ENCODE results near the gene CMTM7. TPM values are rescaled to one million over a fixed set of nuclear protein-coding genes. Genes with fewer than 3 reads are reported as not detected.

Gene CMTM7
- total and polyA plus RNA-seq, 2 of the 13 experiments (the other 11 are each of a cell fraction or from before 2014, with no cell fraction given): 20.9 to 21.4 TPM

- TF ChIP-seq ZNF792 (CRISPR knock-in tag; IDR thresholded peaks at IDR 0.05) (no peak), STAT5B (CRISPR knock-in tag; IDR thresholded peaks at IDR 0.05) (no peak), FUBP1 (CRISPR knock-in tag; IDR thresholded peaks at IDR 0.05; ENCODE audit: borderline replicate concordance) (no peak), ZKSCAN5 (CRISPR knock-in tag; IDR thresholded peaks at IDR 0.05) (no peak), JDP2 (CRISPR knock-in tag; IDR thresholded peaks at IDR 0.05; ENCODE audit: borderline replicate concordance) (no peak), ZFYVE20 (CRISPR knock-in tag; IDR thresholded peaks at IDR 0.05; ENCODE audit: borderline replicate concordance, low read depth) (no peak), HNF4G (IDR thresholded peaks at IDR 0.05; ENCODE audit: borderline replicate concordance, low read depth, low read length) (no peak), HNF4G (CRISPR knock-in tag; IDR thresholded peaks at IDR 0.05; ENCODE audit: borderline replicate concordance, low read depth) (0 out of 2 replicates have a peak, but pooled peaks have one; percentile 11), HNRNPH1 (optimal IDR thresholded peaks at IDR 0.05; ENCODE audit: low read depth, low read length) (no peak), KAT7 (CRISPR knock-in tag; IDR thresholded peaks at IDR 0.05; ENCODE audit: borderline replicate concordance) (peak; percentile 63), SATB2 (CRISPR knock-in tag; IDR thresholded peaks at IDR 0.05) (no peak), NRL (CRISPR knock-in tag; IDR thresholded peaks at IDR 0.05; ENCODE audit: borderline replicate concordance) (no peak; the same call in 1 of the 2 replicates), MYC (CRISPR knock-in tag; IDR thresholded peaks at IDR 0.05; ENCODE audit: borderline replicate concordance) (no peak; the same call in 1 of the 2 replicates), ZNF281 (CRISPR knock-in tag; IDR thresholded peaks at IDR 0.05; ENCODE audit: borderline replicate concordance) (no peak), FLYWCH1 (CRISPR knock-in tag; IDR thresholded peaks at IDR 0.05) (no peak), ZMYM4 (CRISPR knock-in tag; IDR thresholded peaks at IDR 0.05) (no peak), TEAD3 (CRISPR knock-in tag; optimal IDR thresholded peaks at IDR 0.05; ENCODE audit: borderline replicate concordance) (no peak), NFE2L1 (CRISPR knock-in tag; IDR thresholded peaks at IDR 0.05; ENCODE audit: borderline replicate concordance) (no peak), KMT2A (CRISPR knock-in tag; IDR thresholded peaks at IDR 0.05) (peak; percentile 83), MLLT10 (CRISPR knock-in tag; IDR thresholded peaks at IDR 0.05) (no peak)
- TF ChIP-seq, protein P1, sequence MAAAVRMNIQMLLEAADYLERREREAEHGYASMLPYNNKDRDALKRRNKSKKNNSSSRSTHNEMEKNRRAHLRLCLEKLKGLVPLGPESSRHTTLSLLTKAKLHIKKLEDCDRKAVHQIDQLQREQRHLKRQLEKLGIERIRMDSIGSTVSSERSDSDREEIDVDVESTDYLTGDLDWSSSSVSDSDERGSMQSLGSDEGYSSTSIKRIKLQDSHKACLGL (CRISPR knock-in tag; IDR thresholded peaks at IDR 0.05): no peak
- TF ChIP-seq, protein P2, sequence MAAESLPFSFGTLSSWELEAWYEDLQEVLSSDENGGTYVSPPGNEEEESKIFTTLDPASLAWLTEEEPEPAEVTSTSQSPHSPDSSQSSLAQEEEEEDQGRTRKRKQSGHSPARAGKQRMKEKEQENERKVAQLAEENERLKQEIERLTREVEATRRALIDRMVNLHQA (CRISPR knock-in tag; IDR thresholded peaks at IDR 0.05): no peak
- TF ChIP-seq, protein P3, sequence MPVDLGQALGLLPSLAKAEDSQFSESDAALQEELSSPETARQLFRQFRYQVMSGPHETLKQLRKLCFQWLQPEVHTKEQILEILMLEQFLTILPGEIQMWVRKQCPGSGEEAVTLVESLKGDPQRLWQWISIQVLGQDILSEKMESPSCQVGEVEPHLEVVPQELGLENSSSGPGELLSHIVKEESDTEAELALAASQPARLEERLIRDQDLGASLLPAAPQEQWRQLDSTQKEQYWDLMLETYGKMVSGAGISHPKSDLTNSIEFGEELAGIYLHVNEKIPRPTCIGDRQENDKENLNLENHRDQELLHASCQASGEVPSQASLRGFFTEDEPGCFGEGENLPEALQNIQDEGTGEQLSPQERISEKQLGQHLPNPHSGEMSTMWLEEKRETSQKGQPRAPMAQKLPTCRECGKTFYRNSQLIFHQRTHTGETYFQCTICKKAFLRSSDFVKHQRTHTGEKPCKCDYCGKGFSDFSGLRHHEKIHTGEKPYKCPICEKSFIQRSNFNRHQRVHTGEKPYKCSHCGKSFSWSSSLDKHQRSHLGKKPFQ (CRISPR knock-in tag; IDR thresholded peaks at IDR 0.05; ENCODE audit: insufficient replicate concordance): no peak
Observed at GRCh38 chr3:32502118-32502945, 110.7 kb downstream of the CMTM7 start, which contains the start of gene CMTM6 (continued).
